ENCODE data around the gene GJC2.

The GJC2 gene

DNA sequence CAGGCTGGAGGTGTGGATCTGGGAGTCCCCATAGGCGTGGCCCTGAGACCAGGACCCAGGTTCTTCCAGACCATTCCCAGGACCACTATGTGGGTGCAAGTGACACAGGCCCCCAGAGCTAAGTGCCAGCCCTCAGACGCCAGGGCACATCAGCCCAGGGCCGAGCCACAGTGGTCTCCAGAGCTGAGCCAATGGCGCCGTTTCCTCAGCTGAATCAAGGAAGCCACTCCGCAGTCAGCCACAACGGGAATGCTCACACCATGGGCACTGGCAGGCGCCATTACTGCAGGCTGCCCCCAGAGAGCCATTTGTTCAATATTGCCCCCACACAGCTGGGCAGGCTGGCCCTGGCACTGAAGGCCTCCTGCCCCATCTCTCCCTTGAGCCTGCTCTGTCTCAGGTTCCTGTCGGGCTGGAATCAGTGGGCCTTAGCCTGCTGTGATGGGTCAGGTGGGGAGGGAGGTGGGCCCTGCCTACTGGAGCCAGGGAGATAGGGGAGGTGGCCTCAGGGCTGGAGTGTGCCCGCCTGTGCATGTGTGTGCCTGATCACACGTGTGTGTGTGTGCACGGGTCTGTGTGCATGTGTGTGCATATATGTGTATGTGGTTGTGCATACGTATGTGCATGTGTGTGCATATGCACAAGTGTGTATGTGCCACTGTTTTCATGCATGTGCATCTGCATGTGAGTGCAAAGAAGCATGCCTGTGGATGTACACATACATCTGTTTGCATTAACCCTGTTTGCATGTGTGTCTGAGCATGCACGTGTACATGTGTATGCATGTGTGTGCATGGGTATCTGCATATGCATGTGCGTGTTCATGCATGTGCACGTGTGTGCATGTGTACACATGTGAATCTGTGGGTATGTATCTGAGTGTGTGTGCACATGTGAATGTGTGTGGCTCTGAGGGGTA is 6.1 kb downstream of the GJC2 start:
- TF ChIP-seq GATA2 (IDR thresholded peaks at IDR 0.05; ENCODE audit: low read depth, low read length) (no peak), GATA3 (IDR thresholded peaks at IDR 0.05; ENCODE audit: low read depth, low read length) (no peak)

DNA sequence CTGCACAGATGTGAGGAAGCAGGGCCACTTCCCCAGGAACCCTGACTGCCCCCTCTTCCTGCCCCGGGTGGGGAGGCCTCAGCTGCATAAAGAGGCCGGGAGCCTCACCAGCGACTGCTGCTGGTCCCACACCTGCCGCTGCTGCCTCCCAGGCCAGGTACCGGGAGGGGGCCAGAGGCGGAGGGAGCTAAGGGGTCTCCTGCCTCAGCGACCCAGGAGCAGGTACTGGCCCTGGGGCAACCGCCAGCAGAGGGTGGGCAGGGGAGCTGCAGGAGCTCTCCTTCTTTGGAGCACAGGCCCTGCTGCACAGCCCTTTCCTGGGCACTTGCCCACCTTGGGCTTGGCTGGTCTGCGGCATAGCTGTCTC is 6.8 kb downstream of the GJC2 start:
- no peak for TF ChIP-seq GATA2 (IDR thresholded peaks at IDR 0.05; ENCODE audit: low read depth, low read length)
- no peak for TF ChIP-seq GATA3 (IDR thresholded peaks at IDR 0.05; ENCODE audit: low read depth, low read length)

GRCh38 chr1:228156941-228157728 is 7.4 kb downstream of the GJC2 start:
- TF ChIP-seq GATA2 (IDR thresholded peaks at IDR 0.05; ENCODE audit: low read depth, low read length) (no peak), GATA3 (IDR thresholded peaks at IDR 0.05; ENCODE audit: low read depth, low read length) (no peak)

GRCh38 chr1:228157729-228158126 is 8.0 kb downstream of the GJC2 start:
- no peak for TF ChIP-seq GATA3 (IDR thresholded peaks at IDR 0.05; ENCODE audit: low read depth, low read length)
- no peak for TF ChIP-seq GATA2 (IDR thresholded peaks at IDR 0.05; ENCODE audit: low read depth, low read length)

GRCh38 chr1:228158151-228159007 is 8.6 kb downstream of the GJC2 start:
- no peak for TF ChIP-seq GATA3 (IDR thresholded peaks at IDR 0.05; ENCODE audit: low read depth, low read length)
- no peak for TF ChIP-seq GATA2 (IDR thresholded peaks at IDR 0.05; ENCODE audit: low read depth, low read length)

DNA sequence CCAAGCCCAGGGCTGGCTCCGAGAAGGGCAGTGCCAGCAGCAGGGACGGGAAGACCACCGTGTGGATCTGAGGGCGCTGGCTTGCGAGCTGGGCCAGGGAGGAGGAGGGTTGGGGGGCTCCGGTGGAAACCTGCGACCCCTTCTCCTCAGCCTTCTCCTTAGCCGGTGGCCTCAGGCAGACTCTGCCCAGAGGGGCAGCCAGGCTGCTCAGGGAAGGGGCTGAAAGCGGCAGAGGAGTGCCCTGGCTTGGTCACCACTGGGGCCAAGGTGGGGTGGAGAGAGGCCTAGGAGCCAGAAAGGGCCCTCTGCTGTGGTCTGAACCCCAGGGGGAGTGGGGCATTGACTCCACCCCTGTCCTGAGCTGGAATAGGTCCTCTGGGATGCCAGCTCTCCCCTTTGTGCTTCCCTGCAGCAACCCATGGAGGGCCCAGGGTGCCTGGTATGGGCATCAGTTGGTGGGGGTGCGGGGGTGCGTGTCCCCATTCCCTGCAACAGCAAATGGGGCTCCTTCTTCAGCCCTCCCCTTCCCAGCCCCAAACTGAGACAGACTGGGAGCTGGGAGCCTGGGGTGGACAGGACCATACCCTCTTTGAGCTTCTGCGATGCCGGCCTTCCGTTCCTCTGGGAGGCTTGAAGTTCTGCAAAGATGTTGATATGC is 9.4 kb downstream of the GJC2 start:
- TF ChIP-seq GATA3 (IDR thresholded peaks at IDR 0.05; ENCODE audit: low read depth, low read length) (no peak), GATA2 (IDR thresholded peaks at IDR 0.05; ENCODE audit: low read depth, low read length) (no peak)

DNA sequence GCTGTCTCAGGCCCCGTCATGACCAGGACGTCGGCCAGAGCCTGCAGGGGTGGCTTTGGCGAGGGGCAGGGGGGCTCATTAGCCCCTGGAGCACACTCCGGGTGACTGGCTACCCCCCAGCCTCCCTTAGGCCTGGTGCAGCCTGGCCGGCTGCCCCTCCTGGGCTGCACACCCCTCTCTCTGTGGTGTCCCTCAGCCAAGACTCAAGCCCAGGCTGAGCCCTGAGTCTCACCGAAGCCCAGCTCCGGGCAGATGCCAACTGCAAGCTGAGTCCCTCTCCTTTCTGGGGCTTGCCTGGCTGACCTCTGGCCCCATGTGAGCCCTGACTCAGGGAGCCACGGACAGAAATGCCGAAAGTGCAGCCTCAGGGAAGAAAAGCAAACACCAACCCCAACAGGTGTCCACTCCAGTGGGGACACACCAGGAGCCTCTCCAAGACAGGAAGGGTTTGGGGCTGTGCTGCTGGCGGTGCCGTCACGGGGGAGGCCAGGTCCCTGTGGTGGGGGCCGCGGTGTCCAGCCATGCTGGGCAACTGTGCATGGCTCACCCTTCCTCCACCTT is 10.6 kb downstream of the GJC2 start:
- no peak for TF ChIP-seq GATA3 (IDR thresholded peaks at IDR 0.05; ENCODE audit: low read depth, low read length)
- no peak for TF ChIP-seq GATA2 (IDR thresholded peaks at IDR 0.05; ENCODE audit: low read depth, low read length)

GRCh38 chr1:228161362-228161761 is 11.6 kb downstream of the GJC2 start:
- TF ChIP-seq GATA2 (IDR thresholded peaks at IDR 0.05; ENCODE audit: low read depth, low read length), result no peak
- TF ChIP-seq GATA3 (IDR thresholded peaks at IDR 0.05; ENCODE audit: low read depth, low read length), result no peak

- TF ChIP-seq GATA3 (IDR thresholded peaks at IDR 0.05; ENCODE audit: low read depth, low read length) (no peak), GATA2 (IDR thresholded peaks at IDR 0.05; ENCODE audit: low read depth, low read length) (no peak)
Measured at GRCh38 chr1:228161866-228162265, 12.1 kb downstream of the GJC2 start.

GRCh38 chr1:228162286-228163006 is 12.7 kb downstream of the GJC2 start:
- no peak for TF ChIP-seq GATA3 (IDR thresholded peaks at IDR 0.05; ENCODE audit: low read depth, low read length)
- no peak for TF ChIP-seq GATA2 (IDR thresholded peaks at IDR 0.05; ENCODE audit: low read depth, low read length)

GRCh38 chr1:228163007-228163753 is 13.4 kb downstream of the GJC2 start:
- no peak for TF ChIP-seq GATA2 (IDR thresholded peaks at IDR 0.05; ENCODE audit: low read depth, low read length)
- no peak for TF ChIP-seq GATA3 (IDR thresholded peaks at IDR 0.05; ENCODE audit: low read depth, low read length)

Measured in SH-SY5Y (cell line).